A673 (cell line): ENCODE data around the gene CIT.

Experiments
- EZH2 ChIP-seq: fragments of 200-600 bp; sonication (generic); IDR thresholded peaks from 2 replicates; pipeline ENCODE4 v1.6.1; 2017; ENCODE audit warnings: borderline replicate concordance, low read depth, mild to moderate bottlenecking, mixed read lengths, antibody characterized with exemption, low read length; ENCODE audit not compliant: poor library complexity, severe bottlenecking
- TF ChIP-seq, protein P1 (sequence below): fragments of 300-800, 200-600 bp; sonication (generic); conservative IDR thresholded peaks from 2 replicates; pipeline ENCODE4 v1.5.1; 2017; ENCODE audit warnings: low read depth, mild to moderate bottlenecking, antibody characterized with exemption, low read length, moderate library complexity, mixed read lengths

DNA sequence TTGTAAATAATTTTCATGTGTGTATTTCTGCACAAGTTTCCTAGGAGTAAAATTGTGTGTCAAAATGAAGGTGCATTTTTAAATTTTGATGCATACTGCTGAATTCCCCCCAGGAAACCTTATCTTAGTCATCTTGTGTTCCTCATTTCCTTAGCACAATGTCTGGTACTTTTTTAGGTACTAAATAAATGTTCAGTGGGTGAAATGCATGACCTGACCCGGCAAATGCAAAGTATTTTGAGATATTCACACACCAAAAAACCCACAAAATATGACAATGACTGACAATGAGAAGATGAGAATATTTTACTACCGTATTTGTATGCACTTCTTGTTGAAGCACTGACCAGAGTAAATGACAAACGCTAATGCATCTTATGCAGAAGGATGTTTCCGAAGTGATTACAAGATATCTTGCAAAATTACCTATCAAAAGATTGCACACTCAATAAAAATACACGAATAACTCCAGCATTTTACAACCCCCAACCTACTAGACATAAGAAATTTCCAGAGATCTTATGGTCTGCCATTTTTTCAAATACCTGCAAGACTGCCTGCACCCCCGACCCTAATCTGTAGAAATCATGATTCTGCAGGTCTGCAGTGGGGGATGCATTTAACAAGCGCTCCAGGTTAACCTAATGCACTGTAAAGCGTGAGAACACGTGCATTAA lies 210.1 kb downstream of the CIT start:
- TF ChIP-seq, protein P1, sequence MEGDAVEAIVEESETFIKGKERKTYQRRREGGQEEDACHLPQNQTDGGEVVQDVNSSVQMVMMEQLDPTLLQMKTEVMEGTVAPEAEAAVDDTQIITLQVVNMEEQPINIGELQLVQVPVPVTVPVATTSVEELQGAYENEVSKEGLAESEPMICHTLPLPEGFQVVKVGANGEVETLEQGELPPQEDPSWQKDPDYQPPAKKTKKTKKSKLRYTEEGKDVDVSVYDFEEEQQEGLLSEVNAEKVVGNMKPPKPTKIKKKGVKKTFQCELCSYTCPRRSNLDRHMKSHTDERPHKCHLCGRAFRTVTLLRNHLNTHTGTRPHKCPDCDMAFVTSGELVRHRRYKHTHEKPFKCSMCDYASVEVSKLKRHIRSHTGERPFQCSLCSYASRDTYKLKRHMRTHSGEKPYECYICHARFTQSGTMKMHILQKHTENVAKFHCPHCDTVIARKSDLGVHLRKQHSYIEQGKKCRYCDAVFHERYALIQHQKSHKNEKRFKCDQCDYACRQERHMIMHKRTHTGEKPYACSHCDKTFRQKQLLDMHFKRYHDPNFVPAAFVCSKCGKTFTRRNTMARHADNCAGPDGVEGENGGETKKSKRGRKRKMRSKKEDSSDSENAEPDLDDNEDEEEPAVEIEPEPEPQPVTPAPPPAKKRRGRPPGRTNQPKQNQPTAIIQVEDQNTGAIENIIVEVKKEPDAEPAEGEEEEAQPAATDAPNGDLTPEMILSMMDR: no peak
- no peak for TF ChIP-seq EZH2
